Globus pallidus (tissue), 1 donor: ENCODE data around the gene GPR61.

Experiments
- DNase-seq: peaks from one replicate; pipeline ENCODE4 v3.0.0-alpha.2; 2015; ENCODE audit warnings: low spot score

Gene GPR61

DNA sequence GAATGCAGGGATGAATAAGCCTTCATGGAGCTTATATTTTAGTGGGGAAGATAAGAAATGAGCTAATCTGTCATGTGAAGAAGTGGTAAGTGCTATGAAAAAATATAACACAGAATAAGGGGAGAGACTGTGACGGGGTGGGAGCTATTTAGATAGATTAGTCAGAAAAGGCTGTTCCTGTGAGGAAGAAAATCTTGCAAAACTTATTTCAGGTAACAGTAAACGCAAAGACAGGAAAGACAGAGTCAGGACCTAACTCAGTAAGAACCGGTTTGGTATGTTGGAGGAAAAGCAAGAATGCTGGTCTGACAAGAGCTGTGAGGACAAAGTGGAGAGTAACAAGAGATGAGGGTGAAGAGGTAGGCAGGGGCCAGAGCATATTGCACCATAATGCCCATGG is 30.7 kb downstream of the GPR61 start:
- no peak for DNase-seq

GRCh38 chr1:109573785-109574184 is 34.1 kb downstream of the GPR61 start:
- DNase-seq: peak; percentile 14

GRCh38 chr1:109578947-109579443 is 39.3 kb downstream of the GPR61 start:
- no peak for DNase-seq

- peak; percentile 22 for DNase-seq
These were observed 39.8 kb downstream of the GPR61 start for GRCh38 chr1:109579491-109579890.

DNA sequence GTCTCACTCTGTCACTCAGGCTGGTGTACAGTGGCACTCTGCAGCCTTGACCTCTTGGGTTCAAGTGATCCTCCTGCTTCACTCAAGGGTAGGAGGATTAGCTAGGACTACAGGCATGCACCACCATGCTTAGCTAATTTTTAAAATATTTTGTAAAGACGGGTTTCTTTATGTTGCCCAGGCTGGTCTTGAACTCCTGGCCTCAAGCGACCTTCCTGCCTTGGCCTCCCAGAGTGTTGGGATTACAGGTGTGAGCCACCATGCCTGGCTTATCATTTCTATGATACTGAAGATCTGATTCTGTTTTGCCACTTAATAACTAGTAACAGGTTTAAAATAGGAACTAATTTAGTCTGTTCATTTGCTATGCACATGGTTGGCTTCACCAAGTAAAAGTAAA is 42.3 kb downstream of the GPR61 start:
- no peak for DNase-seq

GRCh38 chr1:109584766-109585165 is 45.1 kb downstream of the GPR61 start:
- DNase-seq: no peak

GRCh38 chr1:109586055-109586454 is 46.4 kb downstream of the GPR61 start:
- DNase-seq: no peak

DNA sequence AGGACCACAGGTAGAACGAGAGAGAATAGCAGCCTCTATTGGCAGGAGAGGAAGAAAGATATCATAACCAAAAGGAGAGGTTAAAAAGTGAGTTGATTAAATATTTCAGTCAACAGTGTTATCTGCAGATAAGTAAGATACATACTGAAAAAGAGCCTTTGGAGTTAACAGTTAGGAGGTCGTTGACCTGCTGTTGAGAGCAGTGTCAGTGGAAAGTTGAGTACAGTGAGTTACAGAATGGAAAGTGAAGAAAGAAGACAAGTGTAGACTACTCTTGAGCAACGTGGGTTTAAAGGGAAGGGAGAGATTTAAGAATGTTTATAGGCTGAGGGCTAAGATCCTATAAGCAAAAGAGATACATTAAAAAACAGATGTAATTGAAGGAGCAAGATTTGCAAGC is 49.5 kb downstream of the GPR61 start:
- DNase-seq: no peak

- DNase-seq: no peak
These were observed 50.0 kb downstream of the GPR61 start for GRCh38 chr1:109589679-109590078.

DNA sequence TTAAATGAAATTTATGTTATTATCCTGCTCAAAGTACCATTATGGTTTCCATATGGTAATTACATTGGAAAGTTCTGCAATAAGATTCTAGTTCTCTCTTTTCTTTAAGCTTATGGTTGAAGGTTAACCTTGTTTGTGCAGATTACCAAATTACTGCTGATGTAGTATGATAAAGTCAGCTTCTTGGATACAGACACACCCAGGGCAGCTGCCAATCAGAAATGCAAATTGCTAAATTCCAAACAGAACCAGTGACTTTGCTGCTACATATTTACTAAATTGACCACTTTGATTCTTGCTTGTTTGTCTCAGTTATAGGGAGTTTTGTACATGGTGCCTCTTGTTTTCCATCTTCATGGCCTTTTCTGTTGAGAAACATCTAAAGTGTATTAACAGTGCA is 53.2 kb downstream of the GPR61 start:
- no peak for DNase-seq

GRCh38 chr1:109595531-109595930 is 55.9 kb downstream of the GPR61 start:
- DNase-seq: no peak
